GM12873 (cell line): ENCODE data around the gene SLC5A10.

Experiments
- TF ChIP-seq, protein P1 (sequence below): IDR thresholded peaks from 2 replicates; pipeline ENCODE4 v1.5.1; 2012; ENCODE audit warnings: low read depth, mild to moderate bottlenecking, moderate library complexity, low read length, control low read depth; ENCODE audit not compliant: insufficient read depth; ENCODE audit errors: missing control alignments

Gene SLC5A10

DNA sequence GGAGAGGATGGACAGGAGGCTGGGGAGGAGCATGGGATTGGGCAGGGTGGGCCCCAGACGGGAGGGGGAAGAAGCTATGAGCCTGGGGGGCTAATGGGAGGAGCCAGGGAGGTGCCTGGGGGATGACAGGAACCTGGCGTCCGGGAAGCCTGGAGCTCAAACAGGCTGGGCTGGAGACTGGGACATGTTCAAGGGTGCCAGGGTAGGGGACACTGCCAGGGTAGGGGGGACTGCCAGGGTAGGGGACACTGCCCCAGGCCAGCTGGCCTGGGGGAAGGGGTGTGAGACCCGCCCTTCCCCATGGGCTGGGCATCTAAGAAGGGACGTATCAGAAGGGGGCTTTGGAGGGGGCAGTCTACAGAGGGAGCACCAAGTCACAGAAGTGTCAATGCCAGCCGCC, 59.6 kb downstream of the SLC5A10 start:
- TF ChIP-seq, protein P1, sequence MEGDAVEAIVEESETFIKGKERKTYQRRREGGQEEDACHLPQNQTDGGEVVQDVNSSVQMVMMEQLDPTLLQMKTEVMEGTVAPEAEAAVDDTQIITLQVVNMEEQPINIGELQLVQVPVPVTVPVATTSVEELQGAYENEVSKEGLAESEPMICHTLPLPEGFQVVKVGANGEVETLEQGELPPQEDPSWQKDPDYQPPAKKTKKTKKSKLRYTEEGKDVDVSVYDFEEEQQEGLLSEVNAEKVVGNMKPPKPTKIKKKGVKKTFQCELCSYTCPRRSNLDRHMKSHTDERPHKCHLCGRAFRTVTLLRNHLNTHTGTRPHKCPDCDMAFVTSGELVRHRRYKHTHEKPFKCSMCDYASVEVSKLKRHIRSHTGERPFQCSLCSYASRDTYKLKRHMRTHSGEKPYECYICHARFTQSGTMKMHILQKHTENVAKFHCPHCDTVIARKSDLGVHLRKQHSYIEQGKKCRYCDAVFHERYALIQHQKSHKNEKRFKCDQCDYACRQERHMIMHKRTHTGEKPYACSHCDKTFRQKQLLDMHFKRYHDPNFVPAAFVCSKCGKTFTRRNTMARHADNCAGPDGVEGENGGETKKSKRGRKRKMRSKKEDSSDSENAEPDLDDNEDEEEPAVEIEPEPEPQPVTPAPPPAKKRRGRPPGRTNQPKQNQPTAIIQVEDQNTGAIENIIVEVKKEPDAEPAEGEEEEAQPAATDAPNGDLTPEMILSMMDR: no peak

DNA sequence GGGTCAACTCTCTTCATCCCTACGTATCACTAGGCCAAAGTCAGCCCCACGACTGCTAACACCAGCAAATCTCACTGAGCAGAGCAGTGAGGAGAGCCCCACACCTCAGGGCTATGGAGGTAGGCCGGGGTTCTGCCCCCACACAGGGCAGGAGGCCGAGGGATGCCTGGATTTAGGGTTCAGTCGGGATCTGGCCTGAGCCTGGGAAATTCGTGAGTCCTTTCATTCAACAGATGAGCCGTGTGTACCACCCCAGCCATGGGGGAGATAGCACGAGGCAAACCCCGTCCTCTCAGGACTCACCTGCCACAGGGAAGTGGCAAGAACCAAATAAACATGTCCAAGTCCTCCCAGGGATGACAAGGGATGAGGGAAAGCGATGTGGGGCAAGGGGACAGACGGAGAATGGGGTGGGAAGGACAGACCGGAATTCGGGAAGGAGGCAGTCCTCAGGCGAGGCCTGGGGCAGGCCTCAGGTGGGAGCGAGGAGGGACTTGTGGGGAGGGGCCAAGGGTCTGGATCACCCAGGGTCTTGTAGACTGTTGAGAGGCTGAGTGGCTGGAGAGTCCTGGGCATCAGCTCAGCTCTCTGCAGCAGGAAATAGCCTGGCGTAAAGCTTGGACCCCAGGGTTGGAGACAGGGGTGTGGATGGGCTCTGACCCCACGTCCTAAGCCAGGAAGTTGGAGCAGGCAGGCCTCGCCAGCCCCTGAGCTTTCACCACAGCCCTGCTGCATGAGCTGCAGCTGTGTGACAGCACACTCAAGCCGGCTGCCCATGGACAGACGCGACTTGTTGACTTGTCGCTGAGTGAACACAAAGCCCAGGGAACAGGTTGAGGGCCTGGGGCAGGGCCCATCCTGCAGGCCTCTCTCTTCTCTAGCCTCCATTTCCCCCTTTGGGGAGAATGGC, 60.5 kb downstream of the SLC5A10 start:
- TF ChIP-seq, protein P1: no peak

DNA sequence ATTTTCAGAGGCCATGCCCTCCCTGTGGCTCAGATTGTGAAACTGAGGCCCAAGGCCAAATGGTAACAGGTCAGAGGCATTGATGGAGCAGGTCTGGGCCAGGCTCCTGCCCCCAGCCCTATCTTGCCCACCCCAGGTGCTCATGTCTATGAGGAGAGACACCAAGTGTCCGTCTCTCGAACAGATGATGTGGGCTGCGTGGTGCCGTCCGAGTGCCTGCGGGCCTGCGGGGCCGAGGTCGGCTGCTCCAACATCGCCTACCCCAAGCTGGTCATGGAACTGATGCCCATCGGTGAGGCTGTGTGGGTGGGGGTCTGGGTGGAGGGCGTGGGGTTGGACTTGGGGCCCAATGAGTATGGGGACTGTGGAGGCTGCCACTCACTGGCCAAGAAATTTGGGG, 61.3 kb downstream of the SLC5A10 start:
- TF ChIP-seq, protein P1: no peak

DNA sequence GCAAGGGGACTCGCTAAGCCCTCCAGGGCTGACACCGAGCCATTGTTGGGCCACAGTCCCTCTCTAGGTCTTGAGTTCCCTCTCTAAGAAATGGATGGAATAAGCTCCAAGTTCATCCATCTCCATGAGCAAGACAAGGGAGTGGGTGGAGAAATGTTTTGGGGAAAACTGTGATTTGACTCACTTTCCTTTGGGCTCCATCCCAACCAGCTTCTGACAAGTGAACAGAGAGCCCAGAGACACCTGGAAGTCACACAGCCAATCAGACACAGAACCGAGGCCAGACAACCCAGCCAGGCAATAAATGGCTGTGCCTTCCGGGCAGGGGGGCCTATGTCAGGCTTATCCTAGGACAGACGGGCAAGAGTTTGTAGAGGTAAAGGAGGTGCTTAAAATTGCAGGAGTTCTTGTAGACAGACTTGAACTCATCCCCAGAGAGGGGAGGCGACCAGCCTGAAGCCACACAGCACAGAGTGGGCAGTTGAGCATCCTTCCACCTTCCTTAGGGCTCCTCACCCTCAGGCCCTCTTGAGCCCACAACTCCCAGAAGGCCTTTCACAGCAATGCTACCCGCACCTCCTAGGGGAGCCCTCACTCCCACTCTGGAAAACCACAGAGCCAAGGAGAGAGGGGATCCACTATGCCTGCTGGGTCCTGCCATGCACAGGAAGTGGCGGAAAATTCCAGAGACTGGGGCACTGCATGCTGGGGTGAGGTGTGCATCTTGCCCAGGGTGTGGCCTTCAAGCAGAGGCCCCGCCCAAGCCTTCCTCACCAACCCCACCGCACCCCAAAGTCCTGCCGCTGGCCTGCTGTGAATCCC, 62.1 kb downstream of the SLC5A10 start:
- TF ChIP-seq, protein P1: no peak

DNA sequence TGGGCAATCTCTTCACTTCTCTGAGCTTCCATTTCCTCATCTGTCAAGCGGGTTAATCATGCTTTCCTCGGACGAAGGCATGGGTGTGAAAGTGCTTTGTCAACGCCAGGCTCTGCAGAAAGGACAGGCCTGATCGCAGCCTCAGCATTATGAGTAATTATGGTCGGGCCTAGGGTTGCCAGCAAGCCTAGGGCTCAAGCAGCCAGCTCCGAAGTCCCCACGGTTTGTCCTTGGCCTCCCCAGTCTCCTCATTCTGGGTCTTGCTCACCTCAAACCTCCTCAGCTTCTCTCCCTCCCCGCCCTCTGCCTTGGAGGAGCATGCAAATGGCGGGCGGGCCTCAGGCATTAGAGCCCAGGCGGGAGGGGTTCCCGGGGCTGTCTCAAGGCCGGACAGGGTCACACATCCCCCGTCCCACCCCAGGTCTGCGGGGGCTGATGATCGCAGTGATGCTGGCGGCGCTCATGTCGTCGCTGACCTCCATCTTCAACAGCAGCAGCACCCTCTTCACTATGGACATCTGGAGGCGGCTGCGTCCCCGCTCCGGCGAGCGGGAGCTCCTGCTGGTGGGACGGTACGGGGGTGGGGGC, 62.8 kb downstream of the SLC5A10 start:
- TF ChIP-seq, protein P1: no peak

DNA sequence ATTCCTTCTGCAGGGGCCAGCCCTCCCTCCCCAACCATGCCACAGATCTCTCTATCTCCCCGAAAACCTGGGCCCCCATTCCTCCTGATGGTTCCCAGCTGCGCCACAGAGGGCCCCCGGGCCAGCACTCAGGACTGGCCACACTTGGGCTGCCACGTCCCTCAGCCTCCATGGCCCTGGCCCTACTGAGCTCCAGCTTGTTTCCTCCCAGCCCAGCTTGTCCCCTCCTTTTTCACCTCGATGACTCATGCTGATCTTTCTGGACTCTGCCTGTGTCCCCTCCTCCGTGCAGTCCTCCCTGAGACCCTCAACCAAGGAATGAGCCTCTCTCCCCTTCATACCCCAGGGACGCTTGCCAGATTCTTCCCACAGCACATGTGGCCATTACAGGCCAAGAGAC, 63.5 kb downstream of the SLC5A10 start:
- TF ChIP-seq, protein P1: no peak

DNA sequence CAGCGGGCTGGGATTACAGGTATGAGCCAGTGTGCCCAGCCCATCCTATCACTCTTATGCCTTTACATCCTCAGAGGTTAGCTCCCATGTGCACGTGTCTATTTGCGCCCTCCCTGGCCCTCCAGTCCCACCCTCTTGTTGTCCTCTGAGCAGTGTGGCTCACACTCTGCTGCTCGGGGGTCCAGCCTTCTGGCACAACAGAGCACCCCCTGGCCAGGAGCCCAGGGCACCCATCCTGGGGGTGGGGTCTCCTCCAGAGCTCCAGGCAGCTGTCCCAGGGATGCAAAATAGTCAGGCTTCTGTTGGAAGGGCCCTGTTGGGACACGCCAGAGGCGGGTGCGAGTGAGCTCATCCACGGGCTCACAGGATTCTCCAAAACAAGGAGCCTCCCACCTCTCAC, 64.3 kb downstream of the SLC5A10 start:
- TF ChIP-seq, protein P1: no peak
